Measurements from ENCODE around the gene SYNGR2.

DNA sequence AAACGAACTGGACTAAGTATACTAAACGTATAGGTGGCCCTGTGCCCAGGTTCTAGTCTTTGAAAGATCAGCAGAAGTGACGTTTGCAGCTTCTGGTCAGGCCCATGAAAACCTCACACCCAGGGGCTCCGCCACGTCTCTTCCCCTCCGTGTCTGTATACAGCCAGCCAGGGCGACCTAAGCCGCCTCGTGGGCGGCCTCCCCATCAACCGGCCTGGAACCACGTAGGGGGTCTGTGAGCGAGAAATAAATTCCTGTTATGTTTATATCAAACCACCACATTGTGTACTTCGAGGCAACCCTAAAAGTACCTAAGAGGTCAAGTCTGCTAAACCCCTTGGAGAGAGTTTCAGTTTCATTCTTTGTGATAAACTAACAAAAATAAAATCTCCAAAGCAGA, 11.7 kb downstream of the SYNGR2 start:
- TF ChIP-seq CREB1 (CRISPR knock-in tag; IDR thresholded peaks at IDR 0.05; ENCODE audit: low read depth) (no peak), CTCF (conservative IDR thresholded peaks at IDR 0.05; ENCODE audit: low read depth in 2 of 2) (no peak), EZH2 (IDR thresholded peaks at IDR 0.05; ENCODE audit: low read depth, unreplicated experiment) (no peak), NANOG (IDR thresholded peaks at IDR 0.05; ENCODE audit: borderline replicate concordance) (no peak), EZH2phosphoT487 (IDR thresholded peaks at IDR 0.05; ENCODE audit: unreplicated experiment) (no peak), JUNB (IDR thresholded peaks at IDR 0.05; ENCODE audit: unreplicated experiment) (no peak), ZNF462 (CRISPR knock-in tag; IDR thresholded peaks at IDR 0.05) (no peak)
- TF ChIP-seq, protein P1, sequence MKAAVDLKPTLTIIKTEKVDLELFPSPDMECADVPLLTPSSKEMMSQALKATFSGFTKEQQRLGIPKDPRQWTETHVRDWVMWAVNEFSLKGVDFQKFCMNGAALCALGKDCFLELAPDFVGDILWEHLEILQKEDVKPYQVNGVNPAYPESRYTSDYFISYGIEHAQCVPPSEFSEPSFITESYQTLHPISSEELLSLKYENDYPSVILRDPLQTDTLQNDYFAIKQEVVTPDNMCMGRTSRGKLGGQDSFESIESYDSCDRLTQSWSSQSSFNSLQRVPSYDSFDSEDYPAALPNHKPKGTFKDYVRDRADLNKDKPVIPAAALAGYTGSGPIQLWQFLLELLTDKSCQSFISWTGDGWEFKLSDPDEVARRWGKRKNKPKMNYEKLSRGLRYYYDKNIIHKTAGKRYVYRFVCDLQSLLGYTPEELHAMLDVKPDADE (IDR thresholded peaks at IDR 0.05) = no peak
- TF ChIP-seq, protein P2, sequence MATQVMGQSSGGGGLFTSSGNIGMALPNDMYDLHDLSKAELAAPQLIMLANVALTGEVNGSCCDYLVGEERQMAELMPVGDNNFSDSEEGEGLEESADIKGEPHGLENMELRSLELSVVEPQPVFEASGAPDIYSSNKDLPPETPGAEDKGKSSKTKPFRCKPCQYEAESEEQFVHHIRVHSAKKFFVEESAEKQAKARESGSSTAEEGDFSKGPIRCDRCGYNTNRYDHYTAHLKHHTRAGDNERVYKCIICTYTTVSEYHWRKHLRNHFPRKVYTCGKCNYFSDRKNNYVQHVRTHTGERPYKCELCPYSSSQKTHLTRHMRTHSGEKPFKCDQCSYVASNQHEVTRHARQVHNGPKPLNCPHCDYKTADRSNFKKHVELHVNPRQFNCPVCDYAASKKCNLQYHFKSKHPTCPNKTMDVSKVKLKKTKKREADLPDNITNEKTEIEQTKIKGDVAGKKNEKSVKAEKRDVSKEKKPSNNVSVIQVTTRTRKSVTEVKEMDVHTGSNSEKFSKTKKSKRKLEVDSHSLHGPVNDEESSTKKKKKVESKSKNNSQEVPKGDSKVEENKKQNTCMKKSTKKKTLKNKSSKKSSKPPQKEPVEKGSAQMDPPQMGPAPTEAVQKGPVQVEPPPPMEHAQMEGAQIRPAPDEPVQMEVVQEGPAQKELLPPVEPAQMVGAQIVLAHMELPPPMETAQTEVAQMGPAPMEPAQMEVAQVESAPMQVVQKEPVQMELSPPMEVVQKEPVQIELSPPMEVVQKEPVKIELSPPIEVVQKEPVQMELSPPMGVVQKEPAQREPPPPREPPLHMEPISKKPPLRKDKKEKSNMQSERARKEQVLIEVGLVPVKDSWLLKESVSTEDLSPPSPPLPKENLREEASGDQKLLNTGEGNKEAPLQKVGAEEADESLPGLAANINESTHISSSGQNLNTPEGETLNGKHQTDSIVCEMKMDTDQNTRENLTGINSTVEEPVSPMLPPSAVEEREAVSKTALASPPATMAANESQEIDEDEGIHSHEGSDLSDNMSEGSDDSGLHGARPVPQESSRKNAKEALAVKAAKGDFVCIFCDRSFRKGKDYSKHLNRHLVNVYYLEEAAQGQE (IDR thresholded peaks at IDR 0.05; ENCODE audit: unreplicated experiment) = no peak
